Activated CD4-positive, alpha-beta memory T cell treated with anti-CD3 and anti-CD28 coated beads, Interleukin-2, amount 10 ng/mL, durations not matched to agents 7 days and 5 days (primary cell): ENCODE data around the gene ME3. TPM values are rescaled to one million over a fixed set of nuclear protein-coding genes. Genes with fewer than 3 reads are reported as not detected.
"Not testable (repeated sequence)": the region's sequence is repeated elsewhere in the genome, so short reads cannot be mapped to it uniquely, and the experiment has no call there.

Experiments used
- CTCF ChIA-PET: fragments of 350-600 bp; sonication (Branson Sonifier 250); formaldehyde crosslinking; loops from one replicate; lab custom pipeline; 2021; ENCODE audit warnings: antibody characterized with exemption, inconsistent platforms; lab: Charles Lee
- POLR2A ChIA-PET: fragments of 350-600 bp; sonication (Branson Sonifier 250); formaldehyde crosslinking; loops from one replicate; lab custom pipeline; 2021; ENCODE audit warnings: antibody characterized with exemption; lab: Charles Lee
- DNase-seq: peaks from one replicate; pipeline ENCODE4 v3.0.0-alpha.2; 2020
- H3K27ac Mint-ChIP-seq: one replicate; pipeline ENCODE4 v1.8.0; 2021; ENCODE audit warnings: mild to moderate bottlenecking, mixed read lengths
- H3K27me3 Mint-ChIP-seq: one replicate; pipeline ENCODE4 v1.8.0; 2021; ENCODE audit warnings: mixed read lengths
- H3K36me3 Mint-ChIP-seq: one replicate; pipeline ENCODE4 v1.8.0; 2021; ENCODE audit warnings: low read depth, mixed read lengths
- H3K4me1 Mint-ChIP-seq: one replicate; pipeline ENCODE4 v1.8.0; 2021; ENCODE audit warnings: mixed read lengths
- H3K4me3 Mint-ChIP-seq: one replicate; pipeline ENCODE4 v1.8.0; 2021; ENCODE audit warnings: mild to moderate bottlenecking, mixed read lengths
- H3K9me3 Mint-ChIP-seq: one replicate; pipeline ENCODE4 v1.8.0; 2021; ENCODE audit warnings: mixed read lengths
- total RNA-seq, 2 experiments: library from RNA; stranded (reverse); gene quantifications; one replicate each; pipeline ENCODE4 v1.2.3, GENCODE V29; 2021

Gene ME3
- total RNA-seq, 2 experiments from 2014 or later = 0.83 to 0.93 TPM

DNA sequence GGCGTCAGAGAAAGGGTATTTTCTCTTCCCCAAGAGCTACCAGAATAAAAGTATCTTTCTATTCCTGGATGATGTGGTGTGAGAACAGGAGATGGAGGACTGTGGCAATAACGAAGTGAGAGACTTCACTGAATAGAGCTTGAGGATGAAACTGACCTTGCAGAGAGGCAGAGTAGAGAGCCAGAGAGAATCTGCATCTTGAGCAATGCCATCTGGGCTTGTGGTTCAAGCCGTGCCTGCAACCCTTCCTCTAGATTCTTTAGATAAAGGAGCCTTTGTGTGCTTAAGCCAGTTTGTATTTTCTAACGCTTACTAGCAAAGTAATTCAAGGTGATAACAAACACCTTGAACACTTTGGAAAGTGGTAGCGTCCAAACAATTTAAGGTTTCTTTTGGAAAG is 2.2 kb downstream of the ME3 start:
- ChIA-PET POLR2A (no interaction called here), CTCF (interaction anchor here (1.2 to 1.5 kb wide), 2 partner anchors 13 to 62 kb away, joined by 3 read pairs; no protein-coding TSS in a partner anchor)
- H3K4me1 Mint-ChIP-seq = peaks cover 10% of the 10 kb centered on the region
- DNase-seq = no peak
- no peak overlapping the region for H3K27ac Mint-ChIP-seq
- no peak overlapping the region for H3K4me3 Mint-ChIP-seq
- H3K36me3 Mint-ChIP-seq = no peaks in the 10 kb centered on the region
- H3K27me3 Mint-ChIP-seq = peaks cover 71% of the 10 kb centered on the region
- no peaks in the 10 kb centered on the region for H3K9me3 Mint-ChIP-seq

DNA sequence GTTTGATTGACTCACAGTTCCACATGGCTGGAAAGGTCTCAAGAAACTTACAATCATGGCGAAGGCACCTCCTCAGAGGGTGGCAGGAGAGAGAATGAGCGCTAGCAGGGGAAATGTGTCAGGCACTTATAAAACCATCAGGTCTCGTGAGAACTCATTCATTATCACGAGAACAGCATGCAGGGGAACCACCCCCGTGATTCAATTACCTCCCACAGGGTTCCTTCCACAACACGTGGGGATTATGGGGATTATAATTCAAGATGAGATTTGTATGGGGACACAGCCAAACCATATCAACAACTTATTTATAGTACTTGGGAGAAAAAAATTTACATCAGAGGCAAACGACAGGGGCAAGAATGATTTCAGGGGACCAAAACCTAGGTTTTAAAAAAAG is 3.0 kb downstream of the ME3 start:
- Mint-ChIP-seq H3K36me3 (no peaks in the 10 kb centered on the region), H3K4me3 (no peak overlapping the region), H3K4me1 (peaks cover 10% of the 10 kb centered on the region), H3K9me3 (no peaks in the 10 kb centered on the region), H3K27me3 (peaks cover 72% of the 10 kb centered on the region), H3K27ac (no peak overlapping the region)
- DNase-seq = no peak
- ChIA-PET CTCF (no interaction called here), POLR2A (no interaction called here)

GRCh38 chr11:86668929-86669328 is 3.5 kb downstream of the ME3 start:
- no peak for DNase-seq
- CTCF ChIA-PET = no interaction called here
- no peak overlapping the region for H3K27ac Mint-ChIP-seq
- no peaks in the 10 kb centered on the region for H3K9me3 Mint-ChIP-seq
- peaks cover 68% of the 10 kb centered on the region for H3K27me3 Mint-ChIP-seq
- H3K4me3 Mint-ChIP-seq = no peak overlapping the region
- H3K4me1 Mint-ChIP-seq = peaks cover 10% of the 10 kb centered on the region
- no peaks in the 10 kb centered on the region for H3K36me3 Mint-ChIP-seq
- POLR2A ChIA-PET = no interaction called here

GRCh38 chr11:86666193-86666592 is 6.2 kb downstream of the ME3 start:
- H3K4me1 Mint-ChIP-seq = peaks cover 2% of the 10 kb centered on the region
- no peak overlapping the region for H3K27ac Mint-ChIP-seq
- DNase-seq = no peak
- H3K9me3 Mint-ChIP-seq = no peaks in the 10 kb centered on the region
- POLR2A ChIA-PET = no interaction called here
- H3K36me3 Mint-ChIP-seq = no peaks in the 10 kb centered on the region
- H3K27me3 Mint-ChIP-seq = peaks cover 57% of the 10 kb centered on the region
- H3K4me3 Mint-ChIP-seq = no peak overlapping the region
- CTCF ChIA-PET = no interaction called here

- no peak for DNase-seq
- Mint-ChIP-seq H3K27ac (no peak overlapping the region), H3K27me3 (peaks cover 48% of the 10 kb centered on the region), H3K4me3 (no peak overlapping the region), H3K36me3 (no peaks in the 10 kb centered on the region), H3K9me3 (no peaks in the 10 kb centered on the region), H3K4me1 (no peaks in the 10 kb centered on the region)
- POLR2A ChIA-PET = no interaction called here
- CTCF ChIA-PET = no interaction called here
Measured at GRCh38 chr11:86664930-86665329, 7.5 kb downstream of the ME3 start.

- ChIA-PET POLR2A (no interaction called here), CTCF (no interaction called here)
- DNase-seq = no peak
- Mint-ChIP-seq H3K9me3 (no peaks in the 10 kb centered on the region), H3K27ac (no peak overlapping the region), H3K4me1 (no peaks in the 10 kb centered on the region), H3K27me3 (peaks cover 37% of the 10 kb centered on the region), H3K4me3 (no peak overlapping the region), H3K36me3 (no peaks in the 10 kb centered on the region)
Measured at GRCh38 chr11:86663761-86664160, 8.7 kb downstream of the ME3 start.

DNA sequence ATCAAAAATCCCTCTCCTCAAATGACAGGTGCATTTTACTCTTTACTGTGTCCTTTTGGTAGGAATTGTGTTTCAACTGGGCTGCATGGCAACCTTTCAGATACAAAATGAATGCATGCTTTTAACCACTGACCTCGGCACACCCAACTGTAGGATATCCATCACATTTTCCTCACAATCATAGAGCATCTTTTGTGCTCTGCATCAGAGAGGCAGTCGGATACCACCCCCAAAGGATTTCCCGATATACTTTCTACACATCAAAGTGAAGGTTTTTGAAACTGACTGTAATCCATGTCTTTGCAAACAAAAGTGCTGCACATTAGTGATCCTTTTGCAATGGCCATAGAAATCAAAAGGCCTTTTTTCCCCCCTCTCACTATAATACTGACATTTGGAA is 9.1 kb downstream of the ME3 start:
- Mint-ChIP-seq H3K9me3 (no peaks in the 10 kb centered on the region), H3K27ac (no peak overlapping the region), H3K4me1 (no peaks in the 10 kb centered on the region), H3K4me3 (no peak overlapping the region), H3K27me3 (peaks cover 33% of the 10 kb centered on the region), H3K36me3 (no peaks in the 10 kb centered on the region)
- ChIA-PET CTCF (no interaction called here), POLR2A (no interaction called here)
- no peak for DNase-seq

- ChIA-PET POLR2A (no interaction called here), CTCF (no interaction called here)
- Mint-ChIP-seq H3K9me3 (peaks cover 3% of the 10 kb centered on the region), H3K27me3 (peaks cover 19% of the 10 kb centered on the region), H3K27ac (no peak overlapping the region), H3K4me3 (no peak overlapping the region), H3K4me1 (no peaks in the 10 kb centered on the region), H3K36me3 (no peaks in the 10 kb centered on the region)
- DNase-seq = no peak
Measured at GRCh38 chr11:86660736-86661135, 11.7 kb downstream of the ME3 start.

DNA sequence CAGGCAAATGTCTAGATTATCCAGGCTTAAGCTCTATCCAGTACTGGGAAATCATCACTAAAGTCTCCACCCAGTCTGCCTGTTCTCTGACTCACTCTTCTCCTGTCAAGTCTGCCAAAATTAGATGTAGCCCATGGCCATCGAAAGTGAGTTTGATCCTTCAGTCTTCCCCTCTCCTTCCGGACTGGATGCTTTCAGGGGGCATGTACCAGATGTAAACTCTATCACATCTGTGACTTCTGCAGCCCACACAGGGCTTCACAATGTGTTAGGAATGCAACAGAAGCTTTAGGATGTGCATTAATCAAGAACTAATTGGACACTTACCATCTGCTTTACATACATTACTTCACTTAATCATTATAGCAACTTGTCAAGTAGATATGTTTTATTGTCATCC is 12.3 kb downstream of the ME3 start:
- Mint-ChIP-seq H3K27me3 (peaks cover 13% of the 10 kb centered on the region), H3K4me1 (no peaks in the 10 kb centered on the region), H3K36me3 (no peaks in the 10 kb centered on the region), H3K27ac (no peak overlapping the region), H3K4me3 (no peak overlapping the region), H3K9me3 (peaks cover 3% of the 10 kb centered on the region)
- POLR2A ChIA-PET = no interaction called here
- DNase-seq = no peak
- CTCF ChIA-PET = no interaction called here

DNA sequence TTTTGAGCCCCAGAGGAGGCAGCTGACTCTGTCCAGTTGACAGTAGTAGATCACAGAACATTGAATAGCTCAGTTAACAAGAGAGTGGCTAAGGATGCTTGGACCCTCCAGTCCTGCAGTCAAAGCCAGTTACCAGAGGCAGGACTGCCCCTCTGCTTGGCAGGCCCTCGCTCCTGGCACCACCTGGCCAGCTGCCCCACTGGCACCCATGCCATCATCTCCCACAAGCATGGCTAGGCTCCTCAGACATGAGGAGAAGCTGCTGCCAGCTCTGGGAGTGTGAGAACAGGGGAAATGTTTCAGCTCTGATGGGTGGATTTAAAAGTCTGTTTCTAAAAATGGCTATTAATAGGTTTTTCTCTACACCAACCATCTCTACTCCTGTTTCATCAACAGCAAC is 13.9 kb downstream of the ME3 start:
- ChIA-PET POLR2A (no interaction called here), CTCF (no interaction called here)
- peaks cover 11% of the 10 kb centered on the region for H3K27me3 Mint-ChIP-seq
- H3K4me3 Mint-ChIP-seq = no peak overlapping the region
- no peak for DNase-seq
- no peak overlapping the region for H3K27ac Mint-ChIP-seq
- H3K36me3 Mint-ChIP-seq = no peaks in the 10 kb centered on the region
- H3K9me3 Mint-ChIP-seq = peaks cover 3% of the 10 kb centered on the region
- H3K4me1 Mint-ChIP-seq = no peaks in the 10 kb centered on the region

DNA sequence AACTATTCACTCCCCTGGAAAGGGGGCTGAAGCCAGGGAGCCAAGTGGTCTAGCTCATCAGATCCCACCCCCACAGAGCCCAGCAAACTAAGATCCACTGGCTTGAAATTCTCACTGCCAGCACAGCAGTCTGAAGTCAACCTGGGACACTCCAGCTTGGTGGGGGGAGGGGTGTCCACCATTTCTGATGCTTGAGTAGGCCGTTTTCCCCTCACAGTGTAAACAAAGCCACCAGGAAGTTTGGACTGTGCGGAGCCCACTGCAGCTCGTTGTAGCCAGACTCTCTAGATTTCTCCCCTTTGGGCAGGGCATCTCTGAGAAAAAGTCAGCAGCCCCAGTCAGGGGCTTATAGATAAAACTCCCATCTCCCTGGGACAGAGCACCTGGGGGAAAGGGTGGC is 27.2 kb downstream of the ME3 start:
- H3K4me1 Mint-ChIP-seq, H3K36me3 Mint-ChIP-seq, H3K27ac Mint-ChIP-seq, H3K4me3 Mint-ChIP-seq, CTCF ChIA-PET, POLR2A ChIA-PET, DNase-seq: not testable (repeated sequence)
- peaks cover 35% of the 10 kb centered on the region for H3K27me3 Mint-ChIP-seq
- H3K9me3 Mint-ChIP-seq = peaks cover 11% of the 10 kb centered on the region

- Mint-ChIP-seq H3K9me3 (peaks cover 12% of the 10 kb centered on the region), H3K27ac (no peak overlapping the region), H3K4me3 (no peak overlapping the region), H3K4me1 (no peaks in the 10 kb centered on the region), H3K36me3 (peaks cover 2% of the 10 kb centered on the region), H3K27me3 (peaks cover 37% of the 10 kb centered on the region)
- ChIA-PET POLR2A (no interaction called here), CTCF (no interaction called here)
- no peak for DNase-seq
Measured at GRCh38 chr11:86644291-86644690, 28.1 kb downstream of the ME3 start.

- Mint-ChIP-seq H3K9me3 (peaks cover 13% of the 10 kb centered on the region), H3K4me3 (no peak overlapping the region), H3K36me3 (no peaks in the 10 kb centered on the region), H3K27ac (no peak overlapping the region), H3K27me3 (peaks cover 43% of the 10 kb centered on the region), H3K4me1 (peaks cover 17% of the 10 kb centered on the region)
- ChIA-PET CTCF (no interaction called here), POLR2A (no interaction called here)
- DNase-seq = no peak
Measured at GRCh38 chr11:86641537-86642261, 30.7 kb downstream of the ME3 start.

DNA sequence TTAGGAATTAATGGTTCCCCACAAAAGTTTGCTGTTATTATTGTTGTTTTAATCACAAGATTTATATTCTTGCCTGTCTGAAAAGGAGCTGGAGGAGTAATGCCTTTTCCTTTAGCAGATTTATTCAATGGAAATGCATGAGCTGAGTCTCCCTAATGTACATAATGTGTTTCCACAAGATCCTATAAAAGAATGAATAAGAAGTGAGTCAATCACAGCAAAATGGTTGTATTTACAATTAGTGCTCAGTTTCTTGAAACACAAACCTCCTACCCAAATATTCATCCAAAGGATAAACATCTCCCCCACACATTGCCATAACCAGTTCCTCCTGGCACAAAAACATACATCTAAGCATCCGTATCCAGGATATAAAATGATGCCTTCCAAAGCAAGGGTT is 33.3 kb downstream of the ME3 start:
- Mint-ChIP-seq H3K4me3 (no peak overlapping the region), H3K4me1 (peaks cover 19% of the 10 kb centered on the region), H3K36me3 (no peaks in the 10 kb centered on the region), H3K9me3 (peaks cover 10% of the 10 kb centered on the region), H3K27ac (no peak overlapping the region), H3K27me3 (peaks cover 53% of the 10 kb centered on the region)
- CTCF ChIA-PET = interaction anchor here (3.5 kb wide), 1 partner anchor 31 kb away, joined by 14 read pairs; no protein-coding TSS in a partner anchor
- POLR2A ChIA-PET = no interaction called here
- no peak for DNase-seq
